PC-9 (cell line): ENCODE data around the gene SHROOM4. TPM values are rescaled to one million over a fixed set of nuclear protein-coding genes. Genes with fewer than 3 reads are reported as not detected.

Source experiments
- BruUV-seq: library from RNA; stranded (reverse); fragments of 400-500 nt; replicated peaks from 2 replicates; lab custom pipeline; 2021; lab: Mats Ljungman, UMichigan
- CTCF ChIA-PET: fragments of 300-600 bp; sonication (Branson Sonifier 250); formaldehyde crosslinking; loops from one replicate; lab custom pipeline; 2022; ENCODE audit warnings: antibody characterized with exemption; lab: Charles Lee
- POLR2A ChIA-PET: fragments of 300-600 bp; sonication (Branson Sonifier 250); formaldehyde crosslinking; loops from one replicate; lab custom pipeline; 2022; ENCODE audit warnings: antibody characterized with exemption; ENCODE audit not compliant: unreplicated experiment; lab: Charles Lee
- DNase-seq, 2 experiments: peaks; one replicate each; pipeline versions ENCODE4 v3.0.0 to v3.0.0-alpha.2; 2015 to 2022; ENCODE audit warnings: mixed read lengths in 1 of 2
- H2AFZ ChIP-seq: fragments of 200-600 bp; sonication (generic); 2 replicates; pipeline ENCODE4 v1.8.1; 2017; ENCODE audit warnings: antibody characterized with exemption
- H3F3A ChIP-seq: fragments of 200-600 bp; sonication (generic); 2 replicates; pipeline ENCODE4 v1.8.1; 2017; ENCODE audit warnings: antibody characterized with exemption, mild to moderate bottlenecking, low read depth; ENCODE audit not compliant: insufficient read depth
- H3K27ac ChIP-seq: fragments of 200-600 bp; sonication (generic); 2 replicates; pipeline ENCODE4 v1.6.1; 2016; ENCODE audit warnings: mixed run types
- H3K27me3 ChIP-seq: fragments of 200-600 bp; sonication (generic); 2 replicates; pipeline ENCODE4 v1.6.1; 2016; ENCODE audit warnings: low read depth, mixed run types; ENCODE audit not compliant: insufficient read depth
- H3K36me3 ChIP-seq: fragments of 200-600 bp; sonication (generic); 2 replicates; pipeline ENCODE4 v1.6.1; 2016; ENCODE audit warnings: low read depth, mixed run types
- H3K4me1 ChIP-seq: fragments of 200-600 bp; sonication (generic); replicated peaks from 2 replicates; pipeline ENCODE4 v1.6.1; 2016; ENCODE audit warnings: mixed run types; ENCODE audit not compliant: insufficient read depth
- H3K4me2 ChIP-seq: fragments of 200-600 bp; sonication (generic); 2 replicates; pipeline ENCODE4 v1.6.1; 2017; ENCODE audit warnings: mixed run types
- H3K4me3 ChIP-seq: fragments of 200-600 bp; sonication (generic); 2 replicates; pipeline ENCODE4 v1.6.1; 2016; ENCODE audit warnings: mixed run types
- H3K79me2 ChIP-seq: fragments of 200-600 bp; sonication (generic); 2 replicates; pipeline ENCODE4 v1.6.1; 2017; ENCODE audit warnings: low read depth, mixed run types
- H3K9me2 ChIP-seq: fragments of 200-600 bp; sonication (generic); 2 replicates; pipeline ENCODE4 v1.8.1; 2017; ENCODE audit warnings: mild to moderate bottlenecking; ENCODE audit not compliant: insufficient read depth
- H3K9me3 ChIP-seq: fragments of 200-600 bp; sonication (generic); 2 replicates; pipeline ENCODE4 v1.8.1; 2016; ENCODE audit warnings: low read depth; ENCODE audit not compliant: insufficient read depth
- H4K20me1 ChIP-seq: fragments of 200-600 bp; sonication (generic); 2 replicates; pipeline ENCODE4 v1.8.1; 2017; ENCODE audit not compliant: insufficient read depth
- EZH2 ChIP-seq: fragments of 200-600 bp; sonication (generic); IDR thresholded peaks from 2 replicates; pipeline ENCODE4 v1.8.0; 2017; ENCODE audit warnings: antibody characterized with exemption, low read depth
- intact Hi-C: fragments of 100-400 bp; cut with micrococcal nuclease; formaldehyde crosslinking; loops from one replicate; pipeline ENCODE4 v1.10.0; 2022; ENCODE audit not compliant: unreplicated experiment
- total RNA-seq: library from RNA; stranded (reverse); gene quantifications from 2 replicates; pipeline ENCODE4 v1.2.3, GENCODE V29; 2021
- TF ChIP-seq, protein P1 (sequence below): fragments of 200-600 bp; sonication (generic); conservative IDR thresholded peaks from 2 replicates; pipeline ENCODE4 v1.6.1; 2017; ENCODE audit warnings: mixed run types, antibody characterized with exemption, mild to moderate bottlenecking, moderate library complexity

Gene SHROOM4
- total RNA-seq, 1 experiment from 2014 or later, result 1.1 TPM

DNA sequence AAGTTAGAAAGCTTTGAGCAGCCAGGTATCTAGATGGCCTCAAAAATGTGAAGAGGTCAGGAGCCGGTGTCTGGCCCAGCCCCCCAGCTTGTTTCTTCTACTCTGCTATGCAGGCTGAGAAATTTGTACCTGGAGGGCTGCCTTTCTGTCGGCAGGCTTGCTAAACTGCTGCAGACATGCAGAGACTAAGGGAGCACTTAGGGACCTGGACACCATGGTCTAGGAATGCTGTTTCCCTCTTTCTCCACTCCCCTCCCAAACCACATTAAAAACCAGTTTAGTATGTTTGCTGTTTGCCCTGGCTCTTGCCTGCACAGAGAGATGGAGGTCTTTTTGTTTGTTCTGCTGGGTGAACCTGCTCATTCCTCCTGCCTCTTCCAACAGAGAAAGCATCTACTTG, 186.3 kb downstream of the SHROOM4 start:
- H3K4me2 ChIP-seq, result no peak overlapping the region
- intact Hi-C loops, result no loop called here
- no peak for TF ChIP-seq EZH2
- TF ChIP-seq, protein P1, sequence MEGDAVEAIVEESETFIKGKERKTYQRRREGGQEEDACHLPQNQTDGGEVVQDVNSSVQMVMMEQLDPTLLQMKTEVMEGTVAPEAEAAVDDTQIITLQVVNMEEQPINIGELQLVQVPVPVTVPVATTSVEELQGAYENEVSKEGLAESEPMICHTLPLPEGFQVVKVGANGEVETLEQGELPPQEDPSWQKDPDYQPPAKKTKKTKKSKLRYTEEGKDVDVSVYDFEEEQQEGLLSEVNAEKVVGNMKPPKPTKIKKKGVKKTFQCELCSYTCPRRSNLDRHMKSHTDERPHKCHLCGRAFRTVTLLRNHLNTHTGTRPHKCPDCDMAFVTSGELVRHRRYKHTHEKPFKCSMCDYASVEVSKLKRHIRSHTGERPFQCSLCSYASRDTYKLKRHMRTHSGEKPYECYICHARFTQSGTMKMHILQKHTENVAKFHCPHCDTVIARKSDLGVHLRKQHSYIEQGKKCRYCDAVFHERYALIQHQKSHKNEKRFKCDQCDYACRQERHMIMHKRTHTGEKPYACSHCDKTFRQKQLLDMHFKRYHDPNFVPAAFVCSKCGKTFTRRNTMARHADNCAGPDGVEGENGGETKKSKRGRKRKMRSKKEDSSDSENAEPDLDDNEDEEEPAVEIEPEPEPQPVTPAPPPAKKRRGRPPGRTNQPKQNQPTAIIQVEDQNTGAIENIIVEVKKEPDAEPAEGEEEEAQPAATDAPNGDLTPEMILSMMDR, result no peak
- no peak overlapping the region for H3K4me3 ChIP-seq
- no peaks in the 10 kb centered on the region for H3K9me3 ChIP-seq
- H3K36me3 ChIP-seq, result no peaks in the 10 kb centered on the region
- no peaks in the 10 kb centered on the region for H3K79me2 ChIP-seq
- ChIA-PET POLR2A (no interaction called here), CTCF (no interaction called here)
- peak in 1 of 2 experiments; percentile 1 for DNase-seq
- H3K27ac ChIP-seq, result no peak overlapping the region
- H4K20me1 ChIP-seq, result no peaks in the 10 kb centered on the region
- no peaks in the 10 kb centered on the region for H3F3A ChIP-seq
- no peaks in the 10 kb centered on the region for H3K9me2 ChIP-seq
- BruUV-seq, result no TSS peak
- H3K4me1 ChIP-seq, result no peaks in the 10 kb centered on the region
- H3K27me3 ChIP-seq, result no peaks in the 10 kb centered on the region
- no peak overlapping the region for H2AFZ ChIP-seq

GRCh38 chrX:50626432-50626831, 187.6 kb downstream of the SHROOM4 start:
- Histone ChIP-seq H3K36me3 (no peaks in the 10 kb centered on the region), H3K4me2 (no peak overlapping the region), H3K4me1 (no peaks in the 10 kb centered on the region), H3K27me3 (no peaks in the 10 kb centered on the region), H4K20me1 (no peaks in the 10 kb centered on the region), H3K79me2 (no peaks in the 10 kb centered on the region), H3K4me3 (no peak overlapping the region), H3K9me2 (no peaks in the 10 kb centered on the region), H3K27ac (no peak overlapping the region), H3K9me3 (no peaks in the 10 kb centered on the region), H3F3A (no peaks in the 10 kb centered on the region), H2AFZ (no peak overlapping the region)
- no TSS peak for BruUV-seq
- ChIA-PET POLR2A (no interaction called here), CTCF (no interaction called here)
- intact Hi-C loops, result no loop called here
- no peak for DNase-seq
- TF ChIP-seq EZH2, result no peak
- TF ChIP-seq, protein P1, result no peak

- no peaks in the 10 kb centered on the region for H4K20me1 ChIP-seq
- H3K9me3 ChIP-seq, result no peaks in the 10 kb centered on the region
- no peaks in the 10 kb centered on the region for H3K36me3 ChIP-seq
- POLR2A ChIA-PET, result no interaction called here
- H3K4me2 ChIP-seq, result no peak overlapping the region
- H3K9me2 ChIP-seq, result no peaks in the 10 kb centered on the region
- no peak overlapping the region for H3K27ac ChIP-seq
- intact Hi-C loops, result no loop called here
- TF ChIP-seq, protein P1, result no peak
- no peak for TF ChIP-seq EZH2
- no peaks in the 10 kb centered on the region for H3K4me1 ChIP-seq
- no peaks in the 10 kb centered on the region for H3F3A ChIP-seq
- CTCF ChIA-PET, result no interaction called here
- H3K27me3 ChIP-seq, result no peaks in the 10 kb centered on the region
- H2AFZ ChIP-seq, result no peak overlapping the region
- no peak for DNase-seq
- H3K79me2 ChIP-seq, result no peaks in the 10 kb centered on the region
- no peak overlapping the region for H3K4me3 ChIP-seq
- no TSS peak for BruUV-seq
Observed at GRCh38 chrX:50622751-50623150, 191.2 kb downstream of the SHROOM4 start.
